Measurements from ENCODE around the gene EXOC4. TPM values are rescaled to one million over a fixed set of nuclear protein-coding genes. Genes with fewer than 3 reads are reported as not detected.

Gene EXOC4
- total and polyA plus RNA-seq, 2 donors (not counting 1 experiment from before 2014, with no cell fraction given), result 79.6 to 158 TPM

GRCh38 chr7:133851411-133851810 is 598.5 kb downstream of the EXOC4 start:
- H2AFZ ChIP-seq (ENCODE audit: low read length), result no peak overlapping the region
- no peaks in the 10 kb centered on the region for H3K36me3 ChIP-seq (ENCODE audit: control insufficient read depth, insufficient read depth, low read length)
- H3K4me1 ChIP-seq (ENCODE audit: control insufficient read depth, extremely low read depth, insufficient read depth, low read length), result peaks cover 12% of the 10 kb centered on the region
- no peaks in the 10 kb centered on the region for H3K9me3 ChIP-seq (ENCODE audit: control insufficient read depth, insufficient read depth, low read depth, low read length)
- no peaks in the 10 kb centered on the region for H3K79me2 ChIP-seq (ENCODE audit: control insufficient read depth, insufficient read depth, low read length)
- no peak overlapping the region for H3K9ac ChIP-seq (ENCODE audit: insufficient read depth, low read length)
- TF ChIP-seq, protein P1, sequence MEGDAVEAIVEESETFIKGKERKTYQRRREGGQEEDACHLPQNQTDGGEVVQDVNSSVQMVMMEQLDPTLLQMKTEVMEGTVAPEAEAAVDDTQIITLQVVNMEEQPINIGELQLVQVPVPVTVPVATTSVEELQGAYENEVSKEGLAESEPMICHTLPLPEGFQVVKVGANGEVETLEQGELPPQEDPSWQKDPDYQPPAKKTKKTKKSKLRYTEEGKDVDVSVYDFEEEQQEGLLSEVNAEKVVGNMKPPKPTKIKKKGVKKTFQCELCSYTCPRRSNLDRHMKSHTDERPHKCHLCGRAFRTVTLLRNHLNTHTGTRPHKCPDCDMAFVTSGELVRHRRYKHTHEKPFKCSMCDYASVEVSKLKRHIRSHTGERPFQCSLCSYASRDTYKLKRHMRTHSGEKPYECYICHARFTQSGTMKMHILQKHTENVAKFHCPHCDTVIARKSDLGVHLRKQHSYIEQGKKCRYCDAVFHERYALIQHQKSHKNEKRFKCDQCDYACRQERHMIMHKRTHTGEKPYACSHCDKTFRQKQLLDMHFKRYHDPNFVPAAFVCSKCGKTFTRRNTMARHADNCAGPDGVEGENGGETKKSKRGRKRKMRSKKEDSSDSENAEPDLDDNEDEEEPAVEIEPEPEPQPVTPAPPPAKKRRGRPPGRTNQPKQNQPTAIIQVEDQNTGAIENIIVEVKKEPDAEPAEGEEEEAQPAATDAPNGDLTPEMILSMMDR (conservative IDR thresholded peaks at IDR 0.05 in 1 of 2, IDR thresholded peaks at IDR 0.05 in 1 of 2; ENCODE audit: low read depth in 1 of 2, low read length in 2 of 2), result no peak
- no peak for TF ChIP-seq EZH2 (IDR thresholded peaks at IDR 0.05; ENCODE audit: low read length, missing control alignments)
- H4K20me1 ChIP-seq (ENCODE audit: control insufficient read depth, extremely low read depth, insufficient read depth, low read length), result no peaks in the 10 kb centered on the region
- no peak overlapping the region for H3K27ac ChIP-seq (ENCODE audit: insufficient read depth, low read length)
- DNase-seq (ENCODE audit: low read depth in 2 of 2), result peak in 1 of 2 donors; percentile 10
- no peaks in the 10 kb centered on the region for H3K27me3 ChIP-seq (ENCODE audit: control insufficient read depth, insufficient read depth, low read length)
- no peak overlapping the region for H3K4me3 ChIP-seq (replicated peaks in 1 of 4; ENCODE audit: control extremely low read depth in 1 of 4, insufficient read depth in 1 of 4, low read depth in 3 of 4, low read length in 4 of 4)
- no peak overlapping the region for H3K4me2 ChIP-seq (ENCODE audit: extremely low read depth, insufficient read depth, low read length)

GRCh38 chr7:133853706-133854276 is 600.9 kb downstream of the EXOC4 start:
- no peak overlapping the region for H2AFZ ChIP-seq (ENCODE audit: low read length)
- no peaks in the 10 kb centered on the region for H3K36me3 ChIP-seq (ENCODE audit: control insufficient read depth, insufficient read depth, low read length)
- no peaks in the 10 kb centered on the region for H3K79me2 ChIP-seq (ENCODE audit: control insufficient read depth, insufficient read depth, low read length)
- peak; percentile 65 to 91 for DNase-seq (ENCODE audit: low read depth in 2 of 2)
- no peak overlapping the region for H3K9ac ChIP-seq (ENCODE audit: insufficient read depth, low read length)
- H3K27ac ChIP-seq (ENCODE audit: insufficient read depth, low read length), result peak overlapping the region; percentile 29
- no peaks in the 10 kb centered on the region for H4K20me1 ChIP-seq (ENCODE audit: control insufficient read depth, extremely low read depth, insufficient read depth, low read length)
- H3K4me2 ChIP-seq (ENCODE audit: extremely low read depth, insufficient read depth, low read length), result no peak overlapping the region
- H3K27me3 ChIP-seq (ENCODE audit: control insufficient read depth, insufficient read depth, low read length), result no peaks in the 10 kb centered on the region
- peaks cover 12% of the 10 kb centered on the region for H3K4me1 ChIP-seq (ENCODE audit: control insufficient read depth, extremely low read depth, insufficient read depth, low read length)
- TF ChIP-seq EZH2 (IDR thresholded peaks at IDR 0.05; ENCODE audit: low read length, missing control alignments), result no peak
- TF ChIP-seq, protein P1 (conservative IDR thresholded peaks at IDR 0.05 in 1 of 2, IDR thresholded peaks at IDR 0.05 in 1 of 2; ENCODE audit: low read depth in 1 of 2, low read length in 2 of 2), result peak; percentile 29 to 33
- no peak overlapping the region for H3K4me3 ChIP-seq (replicated peaks in 1 of 4; ENCODE audit: control extremely low read depth in 1 of 4, insufficient read depth in 1 of 4, low read depth in 3 of 4, low read length in 4 of 4)
- H3K9me3 ChIP-seq (ENCODE audit: control insufficient read depth, insufficient read depth, low read depth, low read length), result no peaks in the 10 kb centered on the region

DNA sequence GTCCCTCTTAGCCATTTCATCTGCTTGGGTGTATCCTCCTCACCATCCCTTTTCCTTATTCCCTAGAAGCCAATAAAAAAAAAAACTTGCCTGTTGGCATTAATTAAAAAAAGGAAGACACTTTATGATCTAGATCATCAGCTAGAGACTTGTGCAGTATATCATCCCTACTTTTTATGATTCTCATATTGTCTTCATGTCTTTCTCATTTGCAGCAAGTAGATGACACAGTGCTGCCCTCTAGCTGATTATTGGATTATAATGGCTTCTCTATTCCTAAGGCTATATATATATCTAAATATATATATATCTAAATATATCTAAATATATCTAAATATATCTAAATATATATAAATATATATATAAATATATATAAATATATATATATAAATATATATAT is 601.9 kb downstream of the EXOC4 start:
- DNase-seq (ENCODE audit: low read depth in 2 of 2), result peak; percentile 50 to 75
- Histone ChIP-seq H3K9ac (ENCODE audit: insufficient read depth, low read length) (no peak overlapping the region), H3K4me1 (ENCODE audit: control insufficient read depth, extremely low read depth, insufficient read depth, low read length) (peaks cover 12% of the 10 kb centered on the region), H3K4me2 (ENCODE audit: extremely low read depth, insufficient read depth, low read length) (no peak overlapping the region), H2AFZ (ENCODE audit: low read length) (no peak overlapping the region), H3K36me3 (ENCODE audit: control insufficient read depth, insufficient read depth, low read length) (no peaks in the 10 kb centered on the region), H3K27ac (ENCODE audit: insufficient read depth, low read length) (no peak overlapping the region), H3K79me2 (ENCODE audit: control insufficient read depth, insufficient read depth, low read length) (no peaks in the 10 kb centered on the region), H3K9me3 (ENCODE audit: control insufficient read depth, insufficient read depth, low read depth, low read length) (no peaks in the 10 kb centered on the region), H3K4me3 (replicated peaks in 1 of 4; ENCODE audit: control extremely low read depth in 1 of 4, insufficient read depth in 1 of 4, low read depth in 3 of 4, low read length in 4 of 4) (no peak overlapping the region), H3K27me3 (ENCODE audit: control insufficient read depth, insufficient read depth, low read length) (no peaks in the 10 kb centered on the region), H4K20me1 (ENCODE audit: control insufficient read depth, extremely low read depth, insufficient read depth, low read length) (no peaks in the 10 kb centered on the region)
- TF ChIP-seq, protein P1 (conservative IDR thresholded peaks at IDR 0.05 in 1 of 2, IDR thresholded peaks at IDR 0.05 in 1 of 2; ENCODE audit: low read depth in 1 of 2, low read length in 2 of 2), result peak; percentile 13 to 32
- no peak for TF ChIP-seq EZH2 (IDR thresholded peaks at IDR 0.05; ENCODE audit: low read length, missing control alignments)

Measured in fibroblast of lung (primary cell).